ENCODE data around the gene TRAPPC3. TPM values are rescaled to one million over a fixed set of nuclear protein-coding genes. Genes with fewer than 3 reads are reported as not detected.

The TRAPPC3 gene
- total RNA-seq, 1 experiment from 2014 or later, result 64.6 TPM

- H2AFZ ChIP-seq (ENCODE audit: low read depth, low read length, poor library complexity, severe bottlenecking), result no peak overlapping the region
- TF ChIP-seq SRF (IDR thresholded peaks at IDR 0.05; ENCODE audit: low read depth), result no peak
- no peak for TF ChIP-seq YY1 (IDR thresholded peaks at IDR 0.05; ENCODE audit: extremely low read depth, insufficient replicate concordance, low read depth, low read length)
- TF ChIP-seq SIN3A (IDR thresholded peaks at IDR 0.05; ENCODE audit: low read depth), result no peak
- TF ChIP-seq EZH2phosphoT487 (IDR thresholded peaks at IDR 0.05; ENCODE audit: borderline replicate concordance), result no peak
- no peak for TF ChIP-seq EGR1 (IDR thresholded peaks at IDR 0.05; ENCODE audit: low read depth)
- no peak for TF ChIP-seq ZFX (IDR thresholded peaks at IDR 0.05)
- TF ChIP-seq POLR2A (IDR thresholded peaks at IDR 0.05; ENCODE audit: borderline replicate concordance, extremely low read depth, insufficient read depth, insufficient read length), result no peak
- no peak for TF ChIP-seq POLR2AphosphoS5 (IDR thresholded peaks at IDR 0.05; ENCODE audit: low read depth, low read length)
- no peak for TF ChIP-seq CTCF (IDR thresholded peaks at IDR 0.05 in 2 of 3, conservative IDR thresholded peaks at IDR 0.05 in 1 of 3; ENCODE audit: borderline replicate concordance in 1 of 3, insufficient read depth in 1 of 3, low read depth in 2 of 3, low read length in 2 of 3)
- intact Hi-C loops (cut with micrococcal nuclease), result loop anchor here (2.0 to 10.0 kb wide), 2 partner anchors 159 to 235 kb away; partner anchors contain the start of gene AGO3
- no peaks in the 10 kb centered on the region for H3K9me2 ChIP-seq (ENCODE audit: insufficient read depth)
- DNase-seq (ENCODE audit: low read depth, low spot score) (no peak), ATAC-seq (peak; percentile 12; the same call in 1 of the 2 replicates)
- peak overlapping the region; percentile 76 for H3K27ac ChIP-seq (ENCODE audit: low read depth, low read length)
- peak overlapping the region; percentile 88 for H3K9ac ChIP-seq (ENCODE audit: low read length)
- peaks cover 0 to 15% of the 10 kb centered on the region in 2 experiments; a peak in 2 of 4 replicates for H3K4me1 ChIP-seq (ENCODE audit: control insufficient read depth in 1 of 2, insufficient read depth in 2 of 2, low read length in 2 of 2)
- no peaks in the 10 kb centered on the region for H3K27me3 ChIP-seq (ENCODE audit: insufficient read depth, low read length)
- CTCF ChIA-PET, result no interaction called here
- H3K9me3 ChIP-seq (ENCODE audit: control insufficient read depth in 1 of 2, insufficient read depth in 1 of 2, low read depth in 1 of 2, low read length in 2 of 2), result no peaks in the 10 kb centered on the region
- POLR2A ChIA-PET, result no interaction called here
- TSS peak; percentile 80 for BruUV-seq (replicated peaks)
- H3K4me3 ChIP-seq (replicated peaks in 1 of 2; ENCODE audit: low read depth in 1 of 2, low read length in 2 of 2), result peak overlapping the region; percentile 96 to 98
- peaks cover 23 to 28% of the 10 kb centered on the region in 2 experiments; a peak in 3 of 4 replicates for H3K36me3 ChIP-seq (ENCODE audit: control insufficient read depth in 1 of 2, insufficient read depth in 2 of 2, low read length in 2 of 2)
- H3K79me2 ChIP-seq (ENCODE audit: insufficient read depth, low read length), result peaks cover 27% of the 10 kb centered on the region
- H3K4me2 ChIP-seq (ENCODE audit: low read length), result peak overlapping the region; percentile 99
- no peaks in the 10 kb centered on the region for H4K20me1 ChIP-seq (ENCODE audit: insufficient read depth)
- RAD21 ChIA-PET (ENCODE audit: low non-redundant PET in 1 of 2, low total read pairs in 2 of 2, uncharacterized antibody in 2 of 2, unreplicated experiment in 2 of 2), result no interaction called here
These were observed 59.7 kb downstream of the TRAPPC3 start for GRCh38 chr1:36089393-36090121.
